A549 (cell line): ENCODE results near the gene ADAMTS15.

ENCODE experiments used
- CEBPB ChIP-seq, 2 experiments: fragments of >200 bp in 1 of 2; sonication (Bioruptor Twin) in 1 of 2; formaldehyde crosslinking in 1 of 2; IDR thresholded peaks; 2 replicates each; pipeline ENCODE4 v1.6.1; 2012 to 2016
- CHD4 ChIP-seq: fragments of 200-600 bp; sonication (generic); IDR thresholded peaks from 2 replicates; pipeline ENCODE4 v1.6.1; 2016; ENCODE audit warnings: antibody characterized with exemption, mild to moderate bottlenecking, borderline replicate concordance
- EHMT2 ChIP-seq: fragments of 200-600 bp; sonication (generic); IDR thresholded peaks from 2 replicates; pipeline ENCODE4 v1.6.1; 2016; ENCODE audit warnings: antibody characterized with exemption, low read depth, mild to moderate bottlenecking, moderate library complexity
- EP300 ChIP-seq, 2 experiments: fragments of >200 bp; sonication (Bioruptor Twin); formaldehyde crosslinking; IDR thresholded peaks; 2 replicates in 1 of 2; 3 replicates in 1 of 2; pipeline ENCODE4 v1.6.1; 2016 to 2017
- FOSB ChIP-seq: fragments of 250-450 bp; sonication (Bioruptor Pico); IDR thresholded peaks from 2 replicates; pipeline ENCODE4 v1.5.0; 2020; ENCODE audit warnings: mild to moderate bottlenecking, moderate library complexity
- HOXA7 ChIP-seq: fragments of 250-450 bp; sonication (Bioruptor Pico); IDR thresholded peaks from 2 replicates; pipeline ENCODE4 v1.5.0; 2020; ENCODE audit warnings: mild to moderate bottlenecking, moderate library complexity
- NPAS2 ChIP-seq: fragments of 250-450 bp; sonication (Bioruptor Pico); IDR thresholded peaks from 2 replicates; pipeline ENCODE4 v1.8.0; 2022; ENCODE audit warnings: mild to moderate bottlenecking, moderate library complexity, borderline replicate concordance
- POLR2A ChIP-seq: IDR thresholded peaks from 2 replicates; pipeline ENCODE4 v1.6.1; 2012; ENCODE audit warnings: mild to moderate bottlenecking, low read length
- RAD21 ChIP-seq, 2 experiments: fragments of >200 bp in 1 of 2; sonication (Bioruptor Twin) in 1 of 2; formaldehyde crosslinking in 1 of 2; IDR thresholded peaks in 1 of 2; conservative IDR thresholded peaks in 1 of 2; 2 replicates in 1 of 2; 3 replicates in 1 of 2; pipeline ENCODE4 v1.6.1; 2012 to 2018; ENCODE audit warnings: inconsistent platforms in 1 of 2
- RFX5 ChIP-seq: fragments of 450-650 bp; IDR thresholded peaks from 2 replicates; pipeline ENCODE4 v1.7.1; 2014; ENCODE audit warnings: antibody characterized with exemption, mild to moderate bottlenecking, moderate library complexity
- TF ChIP-seq, protein P1 (sequence below): fragments of >200 bp; sonication (Bioruptor Twin); formaldehyde crosslinking; IDR thresholded peaks from 3 replicates; pipeline ENCODE4 v1.5.1; 2016
- TF ChIP-seq, protein P2 (sequence below): fragments of 150-350 bp; IDR thresholded peaks from 2 replicates; pipeline ENCODE4 v1.6.1; 2014; ENCODE audit warnings: low read depth, mild to moderate bottlenecking, low read length

DNA sequence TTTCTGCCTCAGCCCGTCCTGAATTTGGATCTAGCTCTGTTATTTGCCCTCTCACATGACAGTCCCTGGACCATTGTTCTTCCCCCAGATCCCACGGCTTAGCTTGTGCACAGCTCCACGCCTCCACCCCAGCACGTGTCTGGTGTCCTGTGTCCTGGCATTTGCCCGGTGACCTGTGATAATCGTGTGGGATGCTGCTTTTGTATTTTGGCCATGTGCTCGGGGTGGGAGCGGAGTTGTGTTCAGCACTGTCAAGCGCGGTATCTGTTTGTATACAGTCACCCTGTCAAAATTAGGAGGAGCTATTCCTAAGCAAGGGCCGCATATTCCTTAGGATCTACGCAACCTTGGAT is 31.9 kb upstream of the ADAMTS15 start:
- TF ChIP-seq RFX5 (no peak), POLR2A (no peak), CEBPB (IDR thresholded peaks at IDR 0.05) (no peak), HOXA7 (no peak), FOSB (CRISPR knock-in tag) (no peak), EP300 (IDR thresholded peaks at IDR 0.05) (no peak), RAD21 (conservative IDR thresholded peaks at IDR 0.05 in 1 of 2, IDR thresholded peaks at IDR 0.05 in 1 of 2) (no peak), EHMT2 (no peak), CHD4 (no peak), NPAS2 (CRISPR knock-in tag) (no peak)
- TF ChIP-seq, protein P1, sequence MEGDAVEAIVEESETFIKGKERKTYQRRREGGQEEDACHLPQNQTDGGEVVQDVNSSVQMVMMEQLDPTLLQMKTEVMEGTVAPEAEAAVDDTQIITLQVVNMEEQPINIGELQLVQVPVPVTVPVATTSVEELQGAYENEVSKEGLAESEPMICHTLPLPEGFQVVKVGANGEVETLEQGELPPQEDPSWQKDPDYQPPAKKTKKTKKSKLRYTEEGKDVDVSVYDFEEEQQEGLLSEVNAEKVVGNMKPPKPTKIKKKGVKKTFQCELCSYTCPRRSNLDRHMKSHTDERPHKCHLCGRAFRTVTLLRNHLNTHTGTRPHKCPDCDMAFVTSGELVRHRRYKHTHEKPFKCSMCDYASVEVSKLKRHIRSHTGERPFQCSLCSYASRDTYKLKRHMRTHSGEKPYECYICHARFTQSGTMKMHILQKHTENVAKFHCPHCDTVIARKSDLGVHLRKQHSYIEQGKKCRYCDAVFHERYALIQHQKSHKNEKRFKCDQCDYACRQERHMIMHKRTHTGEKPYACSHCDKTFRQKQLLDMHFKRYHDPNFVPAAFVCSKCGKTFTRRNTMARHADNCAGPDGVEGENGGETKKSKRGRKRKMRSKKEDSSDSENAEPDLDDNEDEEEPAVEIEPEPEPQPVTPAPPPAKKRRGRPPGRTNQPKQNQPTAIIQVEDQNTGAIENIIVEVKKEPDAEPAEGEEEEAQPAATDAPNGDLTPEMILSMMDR = no peak
- TF ChIP-seq, protein P2, sequence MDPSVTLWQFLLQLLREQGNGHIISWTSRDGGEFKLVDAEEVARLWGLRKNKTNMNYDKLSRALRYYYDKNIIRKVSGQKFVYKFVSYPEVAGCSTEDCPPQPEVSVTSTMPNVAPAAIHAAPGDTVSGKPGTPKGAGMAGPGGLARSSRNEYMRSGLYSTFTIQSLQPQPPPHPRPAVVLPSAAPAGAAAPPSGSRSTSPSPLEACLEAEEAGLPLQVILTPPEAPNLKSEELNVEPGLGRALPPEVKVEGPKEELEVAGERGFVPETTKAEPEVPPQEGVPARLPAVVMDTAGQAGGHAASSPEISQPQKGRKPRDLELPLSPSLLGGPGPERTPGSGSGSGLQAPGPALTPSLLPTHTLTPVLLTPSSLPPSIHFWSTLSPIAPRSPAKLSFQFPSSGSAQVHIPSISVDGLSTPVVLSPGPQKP = no peak
